Astrocyte (in vitro differentiated cells and primary cell): ENCODE data around the gene AKAP8L.

ENCODE experiments used
- CTCF ChIP-seq: IDR thresholded peaks from 2 replicates; pipeline ENCODE4 v1.5.1; 2011; ENCODE audit warnings: low read depth, mild to moderate bottlenecking, inconsistent platforms, low read length, moderate library complexity; ENCODE audit not compliant: insufficient read depth
- EZH2 ChIP-seq: IDR thresholded peaks from 2 replicates; pipeline ENCODE4 v1.6.1; 2012; ENCODE audit warnings: mild to moderate bottlenecking, low read length, inconsistent platforms; ENCODE audit not compliant: insufficient read depth

GRCh38 chr19:15445227-15445605, 26.4 kb upstream of the AKAP8L start:
- TF ChIP-seq CTCF (no peak), EZH2 (no peak)
